Transverse colon (tissue), 4 donors: ENCODE data around the gene MOB1A. TPM values are rescaled to one million over a fixed set of nuclear protein-coding genes. Genes with fewer than 3 reads are reported as not detected.
A peak's percentile ranks its signal among the peaks of the same experiment; 100 is the strongest.

Experiments used
- DNase-seq: peaks from one replicate; pipeline ENCODE4 v3.0.0-alpha.2; 2019
- H3K27ac ChIP-seq, 4 donors: fragments of 200-600 bp; sonication (generic); 2 replicates each; pipeline ENCODE4 v1.5.1; 2016 to 2018; ENCODE audit warnings: inconsistent platforms in 4 of 4
- H3K27me3 ChIP-seq: fragments of 200-600 bp; sonication (generic); 2 replicates; pipeline ENCODE4 v1.5.1; 2017; ENCODE audit warnings: inconsistent platforms
- H3K36me3 ChIP-seq, 4 donors: fragments of 200-600 bp; sonication (generic); 2 replicates each; pipeline ENCODE4 v1.5.1; 2017 to 2019; ENCODE audit warnings: inconsistent platforms in 4 of 4
- H3K4me1 ChIP-seq, 4 donors: fragments of 200-600 bp; sonication (generic); 2 replicates each; pipeline ENCODE4 v1.5.1; 2017 to 2020; ENCODE audit warnings: inconsistent platforms in 4 of 4
- H3K4me3 ChIP-seq, 4 donors: fragments of 200-600 bp; sonication (generic); 1 replicate in 1 of 4; 2 replicates in 3 of 4; pipeline versions ENCODE4 v1.5.1 to v1.6.1; 2017 to 2019; ENCODE audit warnings: inconsistent platforms in 4 of 4
- H3K9me3 ChIP-seq, 2 donors: fragments of 200-600 bp; sonication (generic); 2 replicates each; pipeline ENCODE4 v1.5.1; 2017 to 2019; ENCODE audit warnings: inconsistent platforms in 2 of 2
- EP300 ChIP-seq: sonication (generic); formaldehyde crosslinking; IDR thresholded peaks from one replicate; pipeline ENCODE4 v1.6.1; 2017; ENCODE audit warnings: antibody characterized with exemption, low read depth
- POLR2A ChIP-seq: fragments of 450-650 bp; IDR thresholded peaks from one replicate; pipeline ENCODE4 v1.6.1; 2016; ENCODE audit warnings: antibody characterized with exemption, mild to moderate bottlenecking, moderate library complexity
- POLR2AphosphoS5 ChIP-seq, 3 donors: sonication (generic); formaldehyde crosslinking; IDR thresholded peaks; one replicate each; pipeline ENCODE4 v1.6.1; 2016; ENCODE audit warnings: antibody characterized with exemption in 3 of 3
- WGBS, 2 donors: methylation state at CpG; one replicate each; pipeline ENCODE4 v1.1.5; 2018; ENCODE audit warnings: low coverage in 1 of 2; 5-methylcytosine and 5-hydroxymethylcytosine counted together
- in situ Hi-C, 4 donors: fragments of 200-750 bp; cut with MboI; loops; one replicate each; pipeline versions ENCODE4 v1.15.0 to v1.15.1; 2017; ENCODE audit warnings: low sequenced_read_pairs in 3 of 4, low pct_ligation_motif_present in 1 of 4, low pct_unique_long_range_greater_than_20kb in 1 of 4
- intact Hi-C: fragments of 100-400 bp; cut with DNase I; formaldehyde crosslinking; loops from one replicate; pipeline ENCODE4 v1.15.1; 2023; ENCODE audit warnings: low total_unique reads
- total RNA-seq, 4 donors: library from RNA; depleted of rRNA; stranded (reverse); fragments of >200 nt; gene quantifications; one replicate each; pipeline ENCODE4 v1.1.0, GENCODE V29; 2016
- TF ChIP-seq, protein P1 (sequence below), 5 experiments: fragments of 200-600 bp in 3 of 5; fragments of 450-650 bp in 2 of 5; sonication (generic) in 3 of 5; IDR thresholded peaks; 1 replicate in 2 of 5; 2 replicates in 3 of 5; pipeline ENCODE4 v1.5.1; 2016 to 2017; ENCODE audit warnings: antibody characterized with exemption in 5 of 5, inconsistent platforms in 3 of 5, mild to moderate bottlenecking in 2 of 5, moderate library complexity in 1 of 5

MOB1A gene
- total RNA-seq, 4 donors from 2014 or later, result 43.0 to 91.9 (median 68.8) TPM

DNA sequence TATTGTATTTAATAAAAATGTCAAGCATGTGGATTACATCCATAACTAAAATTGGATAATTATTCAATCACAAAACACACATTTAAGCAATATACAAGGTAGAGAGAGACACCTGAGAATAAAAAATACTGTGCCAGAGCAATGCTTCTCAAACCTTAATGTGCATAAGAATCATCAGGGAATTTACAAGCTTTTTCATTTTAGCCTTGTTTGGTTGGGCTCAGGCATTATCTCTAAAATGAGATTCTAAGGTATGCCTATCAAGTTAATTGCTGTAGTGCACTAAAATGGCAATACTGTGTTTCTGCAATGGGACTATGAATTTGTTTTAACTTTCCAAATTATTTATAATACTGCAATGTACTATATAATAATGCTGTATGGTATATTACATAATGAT is 983 bp downstream of the MOB1A start:
- in situ Hi-C loops (no loop called here), intact Hi-C loops (no loop called here)
- DNase-seq, result no peak
- H3K27me3 ChIP-seq, result no peaks in the 10 kb centered on the region
- H3K4me3 ChIP-seq, result peak overlapping the region; percentile 74 to 99 (median 88)
- H3K9me3 ChIP-seq, result no peaks in the 10 kb centered on the region
- TF ChIP-seq EP300, result no peak
- TF ChIP-seq POLR2AphosphoS5 (IDR thresholded peaks at IDR 0.05), result no peak
- no peak for TF ChIP-seq POLR2A
- TF ChIP-seq, protein P1, sequence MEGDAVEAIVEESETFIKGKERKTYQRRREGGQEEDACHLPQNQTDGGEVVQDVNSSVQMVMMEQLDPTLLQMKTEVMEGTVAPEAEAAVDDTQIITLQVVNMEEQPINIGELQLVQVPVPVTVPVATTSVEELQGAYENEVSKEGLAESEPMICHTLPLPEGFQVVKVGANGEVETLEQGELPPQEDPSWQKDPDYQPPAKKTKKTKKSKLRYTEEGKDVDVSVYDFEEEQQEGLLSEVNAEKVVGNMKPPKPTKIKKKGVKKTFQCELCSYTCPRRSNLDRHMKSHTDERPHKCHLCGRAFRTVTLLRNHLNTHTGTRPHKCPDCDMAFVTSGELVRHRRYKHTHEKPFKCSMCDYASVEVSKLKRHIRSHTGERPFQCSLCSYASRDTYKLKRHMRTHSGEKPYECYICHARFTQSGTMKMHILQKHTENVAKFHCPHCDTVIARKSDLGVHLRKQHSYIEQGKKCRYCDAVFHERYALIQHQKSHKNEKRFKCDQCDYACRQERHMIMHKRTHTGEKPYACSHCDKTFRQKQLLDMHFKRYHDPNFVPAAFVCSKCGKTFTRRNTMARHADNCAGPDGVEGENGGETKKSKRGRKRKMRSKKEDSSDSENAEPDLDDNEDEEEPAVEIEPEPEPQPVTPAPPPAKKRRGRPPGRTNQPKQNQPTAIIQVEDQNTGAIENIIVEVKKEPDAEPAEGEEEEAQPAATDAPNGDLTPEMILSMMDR (IDR thresholded peaks at IDR 0.05), result no peak
- H3K36me3 ChIP-seq, result peaks cover 0 to 3% (median 0%) of the 10 kb centered on the region in 4 donors
- H3K4me1 ChIP-seq, result peaks cover 17 to 48% (median 26%) of the 10 kb centered on the region in 4 donors
- peak overlapping the region; percentile 96 to 100 (median 98) for H3K27ac ChIP-seq

DNA sequence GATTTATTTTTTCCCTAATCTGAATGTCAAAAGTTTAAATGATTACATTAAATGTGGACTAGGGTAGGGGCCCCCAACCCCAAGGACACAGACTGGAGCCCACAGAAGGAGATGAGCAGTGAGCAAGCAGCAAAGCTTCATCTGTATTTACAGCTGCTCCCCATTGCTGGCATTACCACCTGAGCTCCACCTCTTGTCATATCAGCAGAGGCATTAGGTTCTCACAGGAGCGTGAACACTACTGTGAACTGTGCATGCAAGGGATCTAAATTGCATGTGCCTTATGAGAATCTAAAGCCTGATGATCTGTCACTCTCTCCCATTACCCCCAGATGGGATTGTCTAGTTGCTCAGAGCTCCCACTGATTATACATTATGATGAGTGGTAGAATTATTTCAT is 3.8 kb downstream of the MOB1A start:
- WGBS, 2 donors, result 75% methylated on average over 1 of the region's 1 CpG; no CpG with 5 or more reads in 1 of the 2 donors
- Histone ChIP-seq H3K9me3 (no peaks in the 10 kb centered on the region), H3K27me3 (no peaks in the 10 kb centered on the region), H3K4me1 (peaks cover 17 to 52% (median 26%) of the 10 kb centered on the region in 4 donors), H3K4me3 (no peak overlapping the region), H3K27ac (no peak overlapping the region), H3K36me3 (peaks cover 0 to 30% (median 12%) of the 10 kb centered on the region in 4 donors)
- no peak for DNase-seq
- intact Hi-C loops (no loop called here), in situ Hi-C loops (no loop called here)
- no peak for TF ChIP-seq POLR2AphosphoS5 (IDR thresholded peaks at IDR 0.05)
- no peak for TF ChIP-seq POLR2A
- TF ChIP-seq, protein P1 (IDR thresholded peaks at IDR 0.05), result no peak
- no peak for TF ChIP-seq EP300

DNA sequence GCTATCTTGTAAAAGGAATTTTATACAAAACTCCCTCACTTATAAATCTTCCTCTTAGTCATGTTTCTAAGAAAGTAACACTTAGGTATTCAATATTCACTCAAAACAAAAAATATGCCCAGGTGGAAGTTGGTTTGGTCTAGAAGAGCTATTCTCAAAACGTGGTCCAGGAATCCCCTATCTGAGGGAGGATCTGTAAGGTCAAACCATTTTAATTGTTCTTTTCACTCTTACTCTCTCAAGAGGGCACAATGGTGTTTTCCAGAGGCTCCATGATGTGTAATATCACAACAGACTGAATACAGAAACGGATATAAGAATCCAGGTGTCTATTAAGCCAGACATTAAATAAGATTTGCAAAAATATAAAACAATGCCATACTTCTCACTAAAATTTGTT is 9.9 kb downstream of the MOB1A start:
- intact Hi-C loops (no loop called here), in situ Hi-C loops (no loop called here)
- WGBS, 2 donors, result 65 to 71% methylated on average over 2 of the region's 2 CpGs
- Histone ChIP-seq H3K4me3 (no peak overlapping the region), H3K4me1 (peaks cover 0 to 9% (median 0%) of the 10 kb centered on the region in 4 donors), H3K27ac (no peak overlapping the region), H3K9me3 (peaks cover 0 to 5% of the 10 kb centered on the region in 2 donors), H3K36me3 (peaks cover 0 to 90% (median 41%) of the 10 kb centered on the region in 4 donors), H3K27me3 (no peaks in the 10 kb centered on the region)
- TF ChIP-seq POLR2AphosphoS5 (IDR thresholded peaks at IDR 0.05) (no peak), EP300 (no peak), POLR2A (no peak)
- TF ChIP-seq, protein P1 (IDR thresholded peaks at IDR 0.05), result no peak
- no peak for DNase-seq

DNA sequence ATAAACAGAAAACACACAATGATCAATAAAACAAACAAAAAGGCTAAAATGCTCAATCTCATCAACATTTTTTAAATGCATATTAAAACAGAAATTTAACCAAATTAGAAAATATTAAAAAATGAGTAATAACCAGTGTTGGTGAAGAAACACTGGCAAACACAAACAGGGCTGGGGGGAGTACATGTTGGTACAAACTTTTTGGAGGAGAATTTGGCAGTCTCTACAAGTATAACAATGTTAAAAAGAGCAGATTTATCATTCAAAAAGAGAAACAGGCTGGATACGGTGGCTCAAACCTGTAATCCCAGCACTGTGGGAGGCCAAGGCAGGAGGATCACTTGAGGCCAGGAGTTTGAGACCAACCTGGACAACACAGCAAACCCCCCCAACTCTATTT is 13.9 kb downstream of the MOB1A start:
- WGBS, 2 donors, result 95% methylated on average over 1 of the region's 1 CpG; no CpG with 5 or more reads in 1 of the 2 donors
- no peak for DNase-seq
- H3K36me3 ChIP-seq, result peaks cover 0 to 92% (median 44%) of the 10 kb centered on the region in 4 donors
- no peaks in the 10 kb centered on the region for H3K27me3 ChIP-seq
- intact Hi-C loops, result loop anchor here (1.0 kb wide), 1 partner anchor 35 kb away; no protein-coding TSS in a partner anchor
- H3K27ac ChIP-seq, result no peak overlapping the region
- TF ChIP-seq POLR2A (no peak), POLR2AphosphoS5 (IDR thresholded peaks at IDR 0.05) (no peak), EP300 (no peak)
- TF ChIP-seq, protein P1 (IDR thresholded peaks at IDR 0.05), result no peak
- in situ Hi-C loops, result no loop called here
- H3K4me3 ChIP-seq, result no peak overlapping the region
- H3K9me3 ChIP-seq, result peaks cover 0 to 5% of the 10 kb centered on the region in 2 donors
- H3K4me1 ChIP-seq, result no peaks in the 10 kb centered on the region
